Right forelimb (tissue), 1 donor: ENCODE measurements around the gene GPX3.
A peak's percentile ranks its signal among the peaks of the same experiment; 100 is the strongest.

Experiments
- DNase-seq: peaks from one replicate; pipeline ENCODE4 v3.0.0-alpha.2; 2018

GPX3 gene

DNA sequence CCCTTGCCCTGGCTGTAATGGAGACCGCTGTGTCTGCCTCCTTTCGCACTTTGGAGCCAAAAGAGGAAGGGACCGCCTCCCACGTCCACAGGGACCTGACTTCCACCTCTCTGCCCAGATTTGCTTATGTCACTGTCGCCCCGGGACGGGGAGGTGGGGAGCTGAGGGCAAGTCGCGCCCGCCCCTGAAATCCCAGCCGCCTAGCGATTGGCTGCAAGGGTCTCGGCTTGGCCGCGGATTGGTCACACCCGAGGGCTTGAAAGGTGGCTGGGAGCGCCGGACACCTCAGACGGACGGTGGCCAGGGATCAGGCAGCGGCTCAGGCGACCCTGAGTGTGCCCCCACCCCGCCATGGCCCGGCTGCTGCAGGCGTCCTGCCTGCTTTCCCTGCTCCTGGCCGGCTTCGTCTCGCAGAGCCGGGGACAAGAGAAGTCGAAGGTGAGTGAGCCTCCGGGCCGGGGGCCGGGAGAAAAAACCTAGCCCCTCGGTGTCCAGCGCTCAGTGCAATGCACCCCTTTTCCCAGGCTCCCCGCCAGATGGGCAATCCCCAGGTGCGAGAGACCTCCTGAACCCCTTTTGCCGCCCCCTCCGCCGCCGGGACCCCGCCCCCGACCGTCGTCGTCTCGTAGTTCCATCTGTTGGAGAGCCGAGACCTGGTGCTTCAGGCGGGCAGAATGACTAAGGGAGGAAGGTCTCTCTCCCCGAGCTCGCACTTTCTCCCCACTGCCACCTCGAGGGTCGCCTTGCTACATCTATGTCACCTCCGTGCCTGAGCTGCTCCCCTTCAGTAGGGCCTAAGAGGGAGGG lies at the start of gene GPX3:
Gene GPX3, plus strand, starts transcription at position 288 of the 807 bp plus-strand sequence. Its CDS starts 64 bp downstream, at position 352.
- DNase-seq, result peak; percentile 86

GRCh38 chr5:150978590-150978989 lies 41.8 kb upstream of the GPX3 start:
- no peak for DNase-seq

DNA sequence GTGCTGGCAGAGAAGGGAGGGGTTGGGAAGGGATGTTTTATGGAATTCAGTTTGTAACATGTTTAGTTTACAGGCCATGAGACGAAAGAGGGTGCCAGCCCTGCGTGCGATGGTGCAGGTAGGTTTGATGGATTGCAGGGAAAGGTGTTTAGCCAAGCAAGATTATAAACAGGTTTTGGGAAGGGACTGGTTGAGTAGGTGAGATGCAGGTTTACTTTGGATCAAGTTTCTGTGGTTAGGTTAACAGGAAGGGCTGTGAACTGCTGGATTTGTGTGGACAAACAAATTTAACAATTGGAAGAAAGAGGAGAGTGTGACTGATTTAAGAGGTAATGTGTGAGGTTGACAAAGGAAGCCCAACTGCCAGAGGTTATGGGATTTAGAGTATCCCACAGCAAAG lies 32.6 kb upstream of the GPX3 start:
- no peak for DNase-seq

GRCh38 chr5:150989695-150990094 lies 30.7 kb upstream of the GPX3 start:
- no peak for DNase-seq

DNA sequence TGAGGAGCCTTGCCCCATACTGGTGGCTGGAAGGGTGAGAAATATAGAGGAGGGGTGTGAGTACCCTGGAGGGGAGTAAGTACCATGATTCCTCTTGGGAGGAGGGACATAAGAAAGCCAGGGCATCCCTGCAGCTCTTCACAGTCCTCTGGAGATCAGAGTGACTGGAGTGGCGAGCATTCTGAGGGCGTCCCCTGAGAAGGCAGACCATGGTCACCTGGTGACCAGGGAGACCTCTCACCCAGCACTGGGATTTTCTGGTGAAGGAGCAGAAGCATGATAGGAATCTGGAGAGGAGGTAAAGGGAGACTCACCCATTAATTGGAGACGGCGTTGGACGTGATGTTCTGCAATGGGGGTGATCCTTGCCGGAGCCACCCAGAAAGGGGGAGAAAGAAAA lies 27.7 kb upstream of the GPX3 start:
- no peak for DNase-seq

DNA sequence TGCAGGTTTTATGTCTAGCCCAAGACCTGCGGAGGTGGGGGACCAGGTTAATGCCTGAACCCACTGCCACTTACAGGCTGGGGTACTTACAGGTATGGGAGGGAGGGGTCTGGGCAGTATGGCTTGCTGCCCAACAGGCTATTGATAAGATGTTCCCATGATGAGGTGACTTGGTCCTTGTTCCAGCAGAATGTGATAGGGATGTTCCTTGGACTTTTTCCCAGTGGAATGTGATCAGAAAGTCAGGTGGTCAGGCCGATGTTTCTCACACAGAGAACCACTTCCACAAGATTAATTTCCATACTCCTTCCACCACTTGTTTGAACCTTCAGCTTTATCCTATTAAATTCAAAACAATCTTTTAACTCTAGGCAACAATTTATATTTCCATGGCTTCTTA lies 27.0 kb upstream of the GPX3 start:
- no peak for DNase-seq

DNA sequence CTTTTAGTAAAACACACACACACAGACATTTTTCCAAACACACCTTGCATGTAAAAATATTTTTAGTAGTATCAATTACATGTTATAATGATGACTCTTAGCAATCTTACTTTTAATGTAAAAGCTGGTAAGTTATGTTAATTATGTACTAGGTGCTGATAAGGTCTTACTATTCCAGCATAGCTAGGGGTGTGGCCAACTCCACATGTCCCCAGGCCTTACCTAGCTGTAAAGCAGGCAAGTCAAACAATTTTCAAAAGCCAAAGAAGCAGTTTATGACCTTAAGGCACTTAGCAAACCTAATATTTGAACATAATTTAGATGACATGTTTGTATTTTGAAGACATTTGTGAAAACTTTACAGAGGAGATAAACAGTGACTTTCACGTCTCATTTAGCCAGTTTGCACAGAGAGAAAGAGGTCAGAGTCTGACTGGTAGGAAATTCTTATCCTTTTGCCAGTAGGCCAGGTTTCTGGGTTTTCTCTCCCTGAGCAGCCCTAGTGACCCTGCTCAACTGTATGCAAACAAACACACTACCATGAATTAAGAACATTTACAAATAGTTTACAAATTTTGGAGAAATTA lies 26.5 kb upstream of the GPX3 start:
- DNase-seq, result no peak

GRCh38 chr5:150999704-151000442 lies 20.5 kb upstream of the GPX3 start:
- DNase-seq, result no peak

GRCh38 chr5:151001436-151001835 lies 19.0 kb upstream of the GPX3 start:
- no peak for DNase-seq

- DNase-seq, result no peak
These were observed 18.1 kb upstream of the GPX3 start for GRCh38 chr5:151002250-151002649.

DNA sequence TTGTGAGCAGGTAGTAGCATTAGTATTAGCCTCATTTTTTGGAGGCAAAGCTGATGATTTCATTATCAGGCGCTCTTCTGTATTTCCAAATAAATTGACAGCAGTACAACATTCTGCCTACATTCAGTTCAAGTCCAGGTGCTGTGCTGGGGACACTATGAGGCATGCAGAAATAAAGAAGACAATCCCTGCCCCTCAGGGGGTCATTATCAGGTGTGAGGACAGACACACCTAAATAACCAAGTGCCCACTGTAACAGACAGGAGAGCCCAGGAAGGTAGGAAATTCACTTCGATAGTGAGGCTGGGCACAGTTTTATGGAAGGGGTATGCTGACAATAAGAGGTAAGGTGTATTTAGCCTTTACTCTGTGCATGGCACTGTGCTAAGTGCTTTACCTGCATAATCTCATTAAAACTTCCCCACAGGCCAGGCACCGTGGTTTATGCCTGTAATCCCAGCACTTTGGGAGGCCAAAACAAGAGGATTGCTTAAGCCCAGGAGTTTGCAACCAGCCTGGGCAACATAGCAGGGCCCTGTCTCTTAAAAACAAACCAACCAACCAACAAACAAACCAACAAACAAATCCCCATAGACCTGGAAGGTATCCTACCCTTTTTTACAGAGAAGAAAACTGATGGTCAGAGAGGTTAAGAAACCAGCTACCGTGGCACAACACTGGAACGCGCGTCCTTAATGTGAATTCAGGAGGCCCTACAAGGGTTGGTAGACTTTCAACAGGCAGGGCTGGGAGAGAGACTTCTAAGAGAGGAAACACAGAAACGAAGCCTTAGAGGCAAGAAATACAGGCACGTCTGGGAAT lies 17.5 kb upstream of the GPX3 start:
- no peak for DNase-seq

- no peak for DNase-seq
These were observed 16.9 kb upstream of the GPX3 start for GRCh38 chr5:151003503-151003860.

GRCh38 chr5:151004499-151004898 lies 15.9 kb upstream of the GPX3 start:
- DNase-seq, result no peak

DNA sequence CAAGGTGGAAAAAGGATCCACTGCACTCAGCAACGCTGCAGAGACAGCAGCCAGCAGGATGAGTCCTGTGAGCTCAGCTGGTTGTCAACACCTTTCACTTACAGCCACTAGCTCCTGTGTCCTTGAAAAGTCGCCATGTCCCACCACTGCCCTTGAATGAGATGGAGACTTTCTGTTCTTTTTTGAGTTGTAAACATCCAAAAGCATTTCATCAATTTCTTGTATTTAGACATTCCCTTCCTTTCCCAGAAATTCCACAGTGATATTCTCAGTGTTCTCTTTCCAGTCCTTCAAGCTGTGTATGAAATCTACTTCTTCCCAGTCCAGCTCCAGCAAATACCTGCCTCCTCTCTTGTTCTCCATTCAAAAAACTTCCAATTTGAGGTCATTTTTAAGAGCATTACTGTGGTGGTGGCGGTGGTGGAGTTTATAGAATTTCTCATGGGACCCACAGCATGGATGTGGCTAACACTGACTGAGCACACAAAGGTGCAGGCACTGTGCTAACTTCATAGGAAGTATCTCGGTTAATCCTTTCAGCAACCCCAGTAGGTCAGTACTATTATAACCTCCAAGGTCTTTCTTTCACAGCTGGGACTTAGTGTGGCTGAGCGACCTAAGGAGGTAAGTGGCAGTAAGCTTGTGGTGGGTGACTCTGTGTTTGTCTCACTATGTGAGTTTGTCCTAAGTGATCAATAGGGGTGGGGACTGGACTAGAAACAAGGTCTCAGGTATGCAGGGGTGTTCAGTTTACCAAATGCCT lies 15.0 kb upstream of the GPX3 start:
- DNase-seq, result no peak

DNA sequence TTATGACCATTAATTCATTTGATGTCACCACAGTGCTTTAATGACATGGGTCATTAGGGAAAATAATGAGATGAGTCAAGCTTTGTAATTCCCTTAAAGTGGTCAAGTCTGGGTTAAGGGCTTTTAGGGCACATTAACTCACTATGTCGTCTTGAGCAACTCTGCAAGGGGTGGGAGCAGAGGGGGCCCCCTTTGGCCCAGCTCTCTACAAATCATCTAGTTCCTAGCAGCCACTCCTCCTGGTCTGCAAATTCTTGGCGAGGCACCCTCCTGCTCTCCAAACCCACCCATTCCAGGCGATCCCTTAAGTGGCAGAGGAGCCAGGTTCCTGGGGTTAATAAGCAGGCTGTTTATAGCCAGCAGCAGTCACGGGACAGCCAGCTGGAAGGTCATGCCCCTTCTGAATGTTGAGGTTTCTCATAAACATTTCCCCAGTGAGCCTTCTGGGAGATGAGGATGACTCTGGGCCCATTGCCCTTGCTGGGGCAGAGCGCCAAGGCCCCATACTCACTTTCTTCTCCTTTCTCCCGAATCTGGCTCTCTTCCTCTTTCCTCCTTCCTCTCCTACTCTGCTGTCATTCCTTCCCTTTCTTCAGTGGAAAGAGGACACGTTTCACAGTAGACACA lies 14.3 kb upstream of the GPX3 start:
- DNase-seq, result peak; percentile 86

GRCh38 chr5:151006704-151007334 lies 13.6 kb upstream of the GPX3 start:
- DNase-seq, result no peak

- DNase-seq, result no peak
These were observed 12.8 kb upstream of the GPX3 start for GRCh38 chr5:151007430-151008209.

- no peak for DNase-seq
These were observed 12.2 kb upstream of the GPX3 start for GRCh38 chr5:151008210-151008491.

DNA sequence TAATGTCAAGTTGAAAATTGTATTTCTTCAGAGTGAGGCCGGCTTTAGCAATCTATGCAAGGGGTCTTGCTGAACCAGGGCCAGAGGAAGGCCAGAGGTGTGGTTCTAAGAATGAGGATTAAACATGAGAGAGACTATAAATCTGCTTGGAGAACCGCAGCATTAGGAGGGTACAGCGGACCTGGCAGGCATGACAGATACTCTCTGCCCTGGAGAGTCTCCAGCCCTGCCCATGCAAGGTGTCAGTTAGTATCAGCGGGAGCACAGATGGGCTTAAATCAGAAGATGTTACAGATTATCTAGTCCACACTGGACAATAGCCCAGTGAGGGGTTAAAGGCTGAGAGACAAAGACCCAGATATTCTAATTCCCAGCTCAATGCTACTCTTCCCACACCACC lies 11.5 kb upstream of the GPX3 start:
- DNase-seq, result no peak

- no peak for DNase-seq
These were observed 7.5 kb upstream of the GPX3 start for GRCh38 chr5:151012862-151013261.
